BJ (cell line): ENCODE measurements around the gene GP1BA. TPM values are rescaled to one million over a fixed set of nuclear protein-coding genes. Genes with fewer than 3 reads are reported as not detected.
A peak's percentile ranks its signal among the peaks of the same experiment; 100 is the strongest.

Experiments used
- CTCF ChIA-PET: fragments of 350-600 bp; formaldehyde crosslinking; extraction: SDS; loops from one replicate; lab custom pipeline; 2021; ENCODE audit warnings: antibody characterized with exemption, inconsistent platforms; lab: Yijun Ruan, JAX
- POLR2A ChIA-PET: fragments of 300-600 bp; sonication (Branson Sonifier 250); formaldehyde crosslinking; extraction: SDS; loops from one replicate; lab custom pipeline; 2021; ENCODE audit warnings: antibody characterized with exemption; lab: Charles Lee
- DNase-seq: peaks from one replicate; pipeline ENCODE4 v3.0.0-alpha.2; 2011; ENCODE audit warnings: low read depth
- H3K27me3 ChIP-seq: 2 replicates; pipeline ENCODE4 v1.6.0; 2011; ENCODE audit warnings: low read length; ENCODE audit not compliant: control insufficient read depth, insufficient read depth
- H3K36me3 ChIP-seq: 2 replicates; pipeline ENCODE4 v1.5.1; 2011; ENCODE audit warnings: low read length; ENCODE audit not compliant: control insufficient read depth, insufficient read depth
- H3K4me3 ChIP-seq: 2 replicates; pipeline ENCODE4 v1.5.1; 2011; ENCODE audit warnings: low read depth, mild to moderate bottlenecking, control low read depth, low read length
- CTCF ChIP-seq: IDR thresholded peaks from 2 replicates; pipeline ENCODE4 v1.5.1; 2011; ENCODE audit warnings: low read depth, mild to moderate bottlenecking, control low read depth, inconsistent platforms, low read length, moderate library complexity; ENCODE audit not compliant: insufficient read depth
- polyA plus RNA-seq: library from polyadenylated mRNA; depleted of rRNA; stranded (reverse); fragments of >200 nt; gene quantifications from 2 replicates; pipeline ENCODE4 v1.2.3, GENCODE V29; 2011

GP1BA gene
- polyA plus RNA-seq, 1 experiment, result not detected

- no peak for TF ChIP-seq CTCF
- no peak for DNase-seq
- Histone ChIP-seq H3K36me3 (peaks cover 15% of the 10 kb centered on the region), H3K4me3 (peak overlapping the region; percentile 56), H3K27me3 (no peaks in the 10 kb centered on the region)
- ChIA-PET POLR2A (interaction anchor here (0.5 kb wide), 1 partner anchor 21 kb away, joined by 3 read pairs; no protein-coding TSS in a partner anchor), CTCF (interaction anchor here (0.7 to 4.6 kb wide), 6 partner anchors 12 to 93 kb away, joined by 3 to 40 read pairs (median 5); partner anchors contain the start of genes CAMTA2 and INCA1)
Observed at GRCh38 chr17:4968486-4969046, 36.5 kb downstream of the GP1BA start.

DNA sequence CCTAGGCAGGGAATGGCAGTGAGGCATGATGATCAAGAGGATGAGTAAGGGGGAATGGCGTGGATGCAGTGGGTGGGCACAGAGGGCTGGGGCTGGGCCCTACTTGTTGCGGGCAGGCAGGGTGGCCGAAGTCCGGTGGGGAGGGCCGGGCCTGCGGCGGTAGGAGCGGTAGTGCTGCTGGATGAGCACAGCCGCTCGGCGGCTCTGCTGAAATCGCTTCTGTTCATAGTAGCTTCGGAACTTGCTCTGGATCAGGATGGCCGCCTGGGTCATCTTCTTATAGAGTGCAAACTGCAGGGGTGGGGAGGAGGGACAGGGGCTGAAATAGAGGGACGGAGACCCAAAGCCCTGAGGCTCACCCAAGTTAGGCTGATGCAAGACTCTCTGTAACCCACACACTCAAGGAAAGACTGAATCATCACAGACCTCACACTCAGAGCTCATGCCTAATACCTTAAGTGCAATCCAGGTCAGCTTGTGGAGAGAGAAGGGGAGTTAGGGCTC, 37.0 kb downstream of the GP1BA start:
- CTCF ChIA-PET, result interaction anchor here (0.8 to 4.6 kb wide), 5 partner anchors 11 to 93 kb away, joined by 3 to 40 read pairs (median 6); partner anchors contain the start of genes CAMTA2 and INCA1
- Histone ChIP-seq H3K27me3 (no peaks in the 10 kb centered on the region), H3K36me3 (peaks cover 15% of the 10 kb centered on the region), H3K4me3 (peak overlapping the region; percentile 56)
- POLR2A ChIA-PET, result interaction anchor here (0.5 kb wide), 1 partner anchor 20 kb away, joined by 3 read pairs; no protein-coding TSS in a partner anchor
- TF ChIP-seq CTCF, result no peak
- peak; percentile 83 for DNase-seq

DNA sequence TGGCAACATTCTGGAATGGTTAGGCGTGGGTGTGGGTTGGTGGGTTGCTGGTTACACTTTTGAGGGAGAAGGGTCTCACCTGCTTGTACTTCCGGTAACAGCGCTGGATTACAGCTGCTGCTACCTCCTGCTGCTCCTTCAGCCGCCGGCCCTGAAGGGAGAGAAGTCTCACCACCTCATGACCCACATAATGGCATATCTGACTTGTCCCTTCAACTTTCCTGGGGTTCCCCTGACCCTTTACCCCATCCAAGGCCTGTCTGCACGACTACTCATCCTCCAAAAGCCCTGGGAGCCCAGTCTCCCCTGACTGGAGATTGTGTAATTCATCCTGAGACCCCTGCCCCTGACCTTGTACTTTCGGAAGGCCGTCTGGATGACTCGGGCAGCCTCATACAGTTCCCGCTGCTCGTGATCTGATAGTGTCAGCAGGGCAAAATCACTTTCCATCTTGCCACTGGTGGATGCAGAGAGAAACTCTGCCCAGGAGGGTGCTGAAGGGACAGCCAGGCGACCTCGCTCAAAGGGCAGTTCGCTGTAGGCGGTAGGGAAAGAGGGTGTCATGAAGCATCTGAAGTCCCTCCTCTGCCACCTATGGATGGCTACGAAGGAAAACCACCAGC, 37.6 kb downstream of the GP1BA start:
- peak overlapping the region; percentile 56 for H3K4me3 ChIP-seq
- H3K36me3 ChIP-seq, result peaks cover 16% of the 10 kb centered on the region
- no peak for TF ChIP-seq CTCF
- no peaks in the 10 kb centered on the region for H3K27me3 ChIP-seq
- no peak for DNase-seq
- CTCF ChIA-PET, result interaction anchor here (0.8 to 4.6 kb wide), 6 partner anchors 11 to 92 kb away, joined by 3 to 40 read pairs (median 5); partner anchors contain the start of genes CAMTA2 and INCA1
- POLR2A ChIA-PET, result no interaction called here

- no peak for DNase-seq
- H3K4me3 ChIP-seq, result no peak overlapping the region
- ChIA-PET POLR2A (interaction anchor here (0.6 kb wide), 1 partner anchor 630 kb away, joined by 4 read pairs; no protein-coding TSS in a partner anchor), CTCF (interaction anchor here (0.9 to 4.6 kb wide), 6 partner anchors 8 to 61 kb away, joined by 3 to 40 read pairs (median 4); partner anchors contain the start of gene CAMTA2)
- no peaks in the 10 kb centered on the region for H3K27me3 ChIP-seq
- TF ChIP-seq CTCF, result no peak
- peaks cover 16% of the 10 kb centered on the region for H3K36me3 ChIP-seq
Observed at GRCh38 chr17:4970273-4970672, 38.2 kb downstream of the GP1BA start.

DNA sequence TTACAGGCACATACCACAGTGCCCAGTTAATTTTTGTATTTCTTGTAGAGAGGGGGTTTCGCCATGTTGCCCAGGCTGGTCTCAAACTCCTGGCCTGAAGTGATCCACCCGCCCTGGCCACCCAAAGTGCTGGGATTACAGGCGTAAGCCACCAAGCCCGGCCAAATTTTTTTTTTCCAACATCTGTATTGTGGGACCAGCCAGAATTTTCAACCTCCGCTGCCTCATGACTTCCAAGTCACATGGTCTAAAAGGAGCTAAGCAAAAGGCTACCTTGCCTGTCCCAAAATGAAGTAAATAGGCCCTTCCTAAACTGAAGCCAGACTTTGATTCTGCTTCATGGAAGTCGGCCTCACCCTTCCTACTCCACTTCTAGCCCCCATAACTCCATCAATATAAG, 39.7 kb downstream of the GP1BA start:
- POLR2A ChIA-PET, result no interaction called here
- no peak for TF ChIP-seq CTCF
- Histone ChIP-seq H3K4me3 (no peak overlapping the region), H3K27me3 (no peaks in the 10 kb centered on the region), H3K36me3 (peaks cover 14% of the 10 kb centered on the region)
- no peak for DNase-seq
- CTCF ChIA-PET, result interaction anchor here (0.6 to 4.6 kb wide), 3 partner anchors 9 to 64 kb away, joined by 4 to 40 read pairs (median 7); no protein-coding TSS in a partner anchor
